AG09319 (cell line): ENCODE measurements around the gene CD5L.

ENCODE experiments used
- DNase-seq: peaks from one replicate; pipeline ENCODE4 v3.0.0-alpha.2; 2010; ENCODE audit warnings: low read depth; ENCODE audit errors: extremely low read depth
- CTCF ChIP-seq: IDR thresholded peaks from 2 replicates; pipeline ENCODE4 v1.5.1; 2011; ENCODE audit warnings: low read depth, mild to moderate bottlenecking, inconsistent platforms, low read length, moderate library complexity

CD5L gene

GRCh38 chr1:157819215-157819614, 22.4 kb downstream of the CD5L start:
- DNase-seq: no peak
- TF ChIP-seq CTCF: no peak

DNA sequence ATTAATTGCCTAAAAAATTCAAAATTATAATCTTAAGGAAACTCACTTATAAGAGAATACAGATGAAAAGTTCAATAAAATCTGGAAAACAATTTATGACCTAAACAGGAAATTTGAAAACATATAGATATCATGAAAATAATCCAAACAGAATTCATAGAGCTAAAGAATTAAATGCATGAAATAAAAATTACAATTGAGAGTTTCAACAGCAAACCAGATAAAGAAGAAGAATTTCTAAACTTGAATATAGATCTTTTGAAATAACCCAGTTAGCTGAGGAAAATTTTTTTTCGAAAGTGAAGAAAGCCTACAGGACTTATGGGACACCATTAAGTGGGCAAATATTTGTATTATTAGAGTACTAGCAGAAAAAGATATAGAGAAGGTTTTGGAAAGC, 28.3 kb downstream of the CD5L start:
- no peak for TF ChIP-seq CTCF
- DNase-seq: no peak

GRCh38 chr1:157806431-157807149, 35.0 kb downstream of the CD5L start:
- DNase-seq: no peak

DNA sequence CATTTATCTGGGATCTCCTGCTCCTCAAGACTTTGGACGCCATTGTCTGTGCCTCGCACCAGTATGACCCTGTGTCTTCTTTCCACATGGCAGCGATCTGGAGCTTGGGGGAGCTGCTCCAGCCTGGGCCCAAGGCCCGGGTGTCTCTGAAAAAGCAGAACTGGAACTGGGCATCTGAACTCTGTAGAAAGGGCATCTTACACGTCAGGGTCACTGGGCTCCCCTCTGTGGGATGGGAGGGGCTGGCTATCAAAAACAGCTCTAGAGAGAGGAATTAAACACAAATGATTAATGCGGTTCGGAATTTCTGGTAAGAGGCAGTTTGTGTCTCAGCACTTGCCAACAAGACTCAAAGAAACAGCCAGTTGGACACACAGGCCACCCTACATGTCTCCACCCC, 37.8 kb downstream of the CD5L start:
- no peak for DNase-seq
- no peak for TF ChIP-seq CTCF

More at GRCh38 chr1:157806431-157807149, 35.0 kb downstream of the CD5L start:
- no peak for TF ChIP-seq CTCF

- DNase-seq: no peak
- TF ChIP-seq CTCF: no peak
Observed at GRCh38 chr1:157799996-157800395, 41.6 kb downstream of the CD5L start.

- no peak for TF ChIP-seq CTCF
- no peak for DNase-seq
Observed at GRCh38 chr1:157798211-157798610, 43.4 kb downstream of the CD5L start.

- TF ChIP-seq CTCF: no peak
- no peak for DNase-seq
Observed at GRCh38 chr1:157785248-157785647, 56.4 kb downstream of the CD5L start.
